Brain pericyte (primary cell): Measurements from ENCODE around the gene HSD3B7.
A peak's percentile ranks its signal among the peaks of the same experiment; 100 is the strongest.

Experiments used
- DNase-seq: peaks from one replicate; pipeline ENCODE4 v3.0.0-alpha.2; 2012; ENCODE audit warnings: low read depth, low spot score

Gene HSD3B7

GRCh38 chr16:30956601-30957455 is 28.2 kb upstream of the HSD3B7 start:
- DNase-seq: peak; percentile 47

- DNase-seq: peak; percentile 82
These were observed 27.4 kb upstream of the HSD3B7 start, which contains the start of gene SETD1A for GRCh38 chr16:30957456-30958174. Gene SETD1A (plus strand): TSS chr16:30957754. CDS start chr16:30958732, 978 bp downstream.

GRCh38 chr16:30958175-30959079 is 26.6 kb upstream of the HSD3B7 start:
- no peak for DNase-seq

DNA sequence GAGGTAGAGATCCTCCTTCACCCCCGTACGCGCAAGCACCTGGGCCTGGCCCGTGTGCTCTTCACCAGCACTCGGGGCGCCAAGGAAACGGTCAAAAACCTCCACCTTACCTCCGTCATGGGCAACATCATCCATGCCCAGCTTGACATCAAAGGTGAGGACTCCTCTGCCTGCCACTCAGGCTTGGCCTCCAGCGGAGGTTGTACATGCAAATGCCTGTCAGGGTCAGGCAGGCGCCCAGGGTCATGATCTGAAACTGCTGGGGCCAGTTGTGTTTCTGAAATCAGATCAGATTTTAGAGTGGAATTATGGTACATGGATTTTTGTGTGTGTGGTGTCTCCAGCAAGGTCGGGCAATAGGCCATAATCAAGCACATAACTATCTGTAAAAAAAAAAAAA is 23.6 kb upstream of the HSD3B7 start:
- DNase-seq: no peak

- no peak for DNase-seq
These were observed 21.0 kb upstream of the HSD3B7 start for GRCh38 chr16:30963925-30964511.

GRCh38 chr16:30964574-30965226 is 20.3 kb upstream of the HSD3B7 start:
- no peak for DNase-seq

- no peak for DNase-seq
These were observed 19.6 kb upstream of the HSD3B7 start for GRCh38 chr16:30965436-30965835.

- no peak for DNase-seq
These were observed 18.9 kb upstream of the HSD3B7 start for GRCh38 chr16:30966033-30966619.

GRCh38 chr16:30967795-30968194 is 17.2 kb upstream of the HSD3B7 start:
- no peak for DNase-seq

- DNase-seq: no peak
These were observed 15.7 kb upstream of the HSD3B7 start for GRCh38 chr16:30969246-30969842.

- DNase-seq: no peak
These were observed 13.7 kb upstream of the HSD3B7 start for GRCh38 chr16:30971298-30971697.

- no peak for DNase-seq
These were observed 12.1 kb upstream of the HSD3B7 start for GRCh38 chr16:30972872-30973271.

DNA sequence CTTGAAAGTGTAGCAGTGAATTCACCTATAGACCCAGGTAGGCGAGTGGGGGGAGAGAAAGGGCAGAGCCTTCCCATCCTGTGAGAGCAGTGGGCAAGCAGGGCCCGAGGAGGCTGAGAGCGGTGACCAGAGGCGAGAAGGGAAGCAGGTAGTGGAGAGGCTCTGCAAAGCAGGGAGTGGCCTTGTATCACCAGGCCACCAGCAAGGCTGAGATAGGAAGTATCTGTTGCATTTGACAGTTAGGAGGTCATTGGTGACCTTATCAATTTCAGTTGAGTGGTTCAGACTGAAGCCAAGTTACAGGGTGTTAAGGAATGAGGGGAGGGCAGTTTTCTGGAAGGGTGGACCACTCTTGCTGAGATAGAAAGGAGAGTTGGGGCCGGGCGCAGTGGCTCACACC is 10.7 kb upstream of the HSD3B7 start:
- DNase-seq: no peak

DNA sequence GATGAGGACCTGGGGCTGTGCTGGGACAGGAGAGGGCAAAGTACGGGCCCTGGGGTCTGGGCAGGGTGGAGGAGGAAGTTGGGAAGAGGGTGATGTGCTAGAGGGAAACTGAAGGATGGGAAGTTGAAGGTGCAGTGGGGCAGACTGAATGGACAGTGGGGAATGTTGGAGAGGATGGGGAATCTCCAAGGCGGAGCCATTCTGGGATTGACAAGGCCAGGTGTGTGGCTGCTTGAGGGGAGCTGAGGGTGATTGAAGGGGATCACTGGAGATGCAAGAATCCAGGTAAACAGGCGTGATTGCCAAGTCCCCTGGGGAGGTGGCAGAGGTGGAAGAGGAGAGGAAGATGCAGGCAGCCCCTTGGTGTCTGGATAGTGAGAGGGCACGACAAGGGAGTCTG is 8.5 kb upstream of the HSD3B7 start:
- DNase-seq: no peak

GRCh38 chr16:30977502-30977901 is 7.5 kb upstream of the HSD3B7 start:
- no peak for DNase-seq

DNA sequence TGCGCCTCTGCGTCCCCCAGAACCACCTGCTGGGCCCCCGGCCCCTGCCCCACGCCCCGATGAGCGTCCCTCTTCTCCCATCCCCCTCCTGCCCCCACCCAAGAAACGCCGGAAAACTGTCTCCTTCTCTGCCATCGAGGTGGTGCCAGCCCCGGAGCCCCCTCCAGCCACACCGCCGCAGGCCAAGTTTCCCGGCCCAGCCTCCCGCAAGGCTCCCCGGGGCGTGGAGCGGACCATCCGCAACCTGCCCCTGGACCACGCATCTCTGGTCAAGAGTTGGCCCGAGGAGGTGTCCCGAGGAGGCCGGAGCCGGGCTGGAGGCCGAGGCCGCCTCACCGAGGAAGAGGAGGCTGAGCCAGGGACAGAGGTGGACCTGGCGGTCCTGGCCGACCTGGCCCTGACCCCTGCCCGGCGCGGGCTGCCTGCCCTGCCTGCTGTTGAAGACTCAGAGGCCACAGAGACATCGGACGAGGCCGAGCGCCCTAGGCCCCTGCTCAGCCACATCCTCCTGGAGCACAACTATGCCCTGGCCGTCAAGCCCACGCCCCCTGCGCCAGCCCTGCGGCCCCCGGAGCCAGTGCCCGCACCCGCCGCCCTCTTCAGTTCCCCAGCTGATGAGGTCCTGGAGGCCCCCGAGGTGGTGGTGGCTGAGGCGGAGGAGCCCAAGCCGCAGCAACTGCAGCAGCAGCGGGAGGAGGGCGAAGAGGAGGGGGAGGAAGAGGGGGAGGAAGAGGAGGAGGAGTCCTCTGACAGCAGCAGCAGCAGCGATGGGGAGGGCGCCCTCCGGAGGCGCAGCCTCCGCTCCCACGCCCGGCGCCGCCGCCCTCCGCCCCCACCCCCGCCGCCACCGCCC is 5.6 kb upstream of the HSD3B7 start:
- no peak for DNase-seq

DNA sequence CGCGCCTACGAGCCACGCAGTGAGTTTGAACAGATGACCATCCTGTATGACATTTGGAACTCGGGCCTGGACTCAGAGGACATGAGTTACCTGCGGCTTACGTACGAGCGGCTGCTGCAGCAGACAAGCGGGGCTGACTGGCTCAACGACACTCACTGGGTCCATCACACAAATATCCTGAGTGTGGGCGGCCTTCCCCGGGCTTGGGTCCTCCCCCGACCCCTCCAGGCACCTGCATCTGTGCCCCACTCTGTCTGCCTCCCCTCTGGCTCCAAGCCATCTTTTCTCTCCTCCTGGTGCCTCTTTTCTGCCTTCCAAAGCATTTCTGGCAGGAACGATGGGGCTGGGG is 5.0 kb upstream of the HSD3B7 start:
- DNase-seq: no peak

DNA sequence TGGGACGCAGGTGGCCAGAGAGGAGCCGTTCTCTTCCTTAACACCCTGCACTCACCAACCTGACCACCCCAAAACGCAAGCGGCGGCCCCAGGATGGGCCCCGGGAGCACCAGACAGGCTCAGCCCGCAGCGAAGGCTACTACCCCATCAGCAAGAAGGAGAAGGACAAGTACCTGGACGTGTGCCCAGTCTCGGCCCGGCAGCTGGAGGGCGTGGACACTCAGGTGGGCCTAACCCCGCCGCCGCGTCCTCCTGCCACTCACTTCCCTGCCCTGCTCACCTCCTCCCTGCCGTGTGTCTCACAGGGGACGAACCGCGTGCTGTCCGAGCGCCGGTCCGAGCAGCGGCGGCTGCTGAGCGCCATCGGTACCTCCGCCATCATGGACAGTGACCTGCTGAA is 4.6 kb upstream of the HSD3B7 start:
- DNase-seq: no peak

GRCh38 chr16:30980959-30981358 is 4.0 kb upstream of the HSD3B7 start:
- DNase-seq: no peak
